Gastroesophageal sphincter (tissue), 3 donors: ENCODE results near the gene OR2H1.

Source experiments
- POLR2AphosphoS5 ChIP-seq: sonication (generic); formaldehyde crosslinking; IDR thresholded peaks from one replicate; pipeline ENCODE4 v1.6.1; 2017; ENCODE audit warnings: antibody characterized with exemption
- TF ChIP-seq, protein P1 (sequence below), 4 experiments: fragments of 200-600 bp in 2 of 4; fragments of 450-650 bp in 2 of 4; sonication (generic) in 1 of 4; IDR thresholded peaks; one replicate each; pipeline ENCODE4 v1.5.1; 2017 to 2019; ENCODE audit warnings: antibody characterized with exemption in 4 of 4, mild to moderate bottlenecking in 2 of 4, moderate library complexity in 2 of 4

DNA sequence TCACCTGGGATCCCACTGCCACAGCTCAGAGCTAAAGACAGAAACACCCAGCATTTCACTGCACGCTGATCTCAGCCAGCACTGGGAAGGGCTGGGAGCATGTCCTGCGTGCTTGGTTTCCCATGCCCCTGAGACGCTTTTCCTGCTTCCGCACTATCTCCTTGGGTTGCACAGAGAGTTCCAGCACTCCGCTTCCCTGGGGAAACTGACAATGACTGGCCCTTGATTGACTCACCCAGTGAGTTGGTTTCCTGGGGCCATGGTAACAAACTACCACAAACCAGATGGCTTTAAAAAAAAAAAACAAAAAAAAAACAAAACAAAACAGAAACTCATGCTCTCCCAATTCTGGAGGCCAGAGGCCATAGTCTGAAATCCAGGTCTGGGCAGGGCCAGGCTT is 45.6 kb downstream of the OR2H1 start:
- no peak for TF ChIP-seq POLR2AphosphoS5
- TF ChIP-seq, protein P1, sequence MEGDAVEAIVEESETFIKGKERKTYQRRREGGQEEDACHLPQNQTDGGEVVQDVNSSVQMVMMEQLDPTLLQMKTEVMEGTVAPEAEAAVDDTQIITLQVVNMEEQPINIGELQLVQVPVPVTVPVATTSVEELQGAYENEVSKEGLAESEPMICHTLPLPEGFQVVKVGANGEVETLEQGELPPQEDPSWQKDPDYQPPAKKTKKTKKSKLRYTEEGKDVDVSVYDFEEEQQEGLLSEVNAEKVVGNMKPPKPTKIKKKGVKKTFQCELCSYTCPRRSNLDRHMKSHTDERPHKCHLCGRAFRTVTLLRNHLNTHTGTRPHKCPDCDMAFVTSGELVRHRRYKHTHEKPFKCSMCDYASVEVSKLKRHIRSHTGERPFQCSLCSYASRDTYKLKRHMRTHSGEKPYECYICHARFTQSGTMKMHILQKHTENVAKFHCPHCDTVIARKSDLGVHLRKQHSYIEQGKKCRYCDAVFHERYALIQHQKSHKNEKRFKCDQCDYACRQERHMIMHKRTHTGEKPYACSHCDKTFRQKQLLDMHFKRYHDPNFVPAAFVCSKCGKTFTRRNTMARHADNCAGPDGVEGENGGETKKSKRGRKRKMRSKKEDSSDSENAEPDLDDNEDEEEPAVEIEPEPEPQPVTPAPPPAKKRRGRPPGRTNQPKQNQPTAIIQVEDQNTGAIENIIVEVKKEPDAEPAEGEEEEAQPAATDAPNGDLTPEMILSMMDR (IDR thresholded peaks at IDR 0.05), result no peak
